Stimulated activated CD4-positive, alpha-beta T cell treated with anti-CD3 and anti-CD28 coated beads, Interleukin-2, amount 100 ng/mL, for 4 hours (primary cell): ENCODE measurements around the gene PPM1F.

Experiments
- DNase-seq: peaks from one replicate; pipeline ENCODE4 v3.0.0-alpha.2; 2020; ENCODE audit warnings: low read depth

PPM1F gene

GRCh38 chr22:21960200-21961126 lies 7.8 kb upstream of the PPM1F start:
- no peak for DNase-seq

- DNase-seq, result no peak
Measured at GRCh38 chr22:21959274-21960074, 6.8 kb upstream of the PPM1F start.

- DNase-seq, result no peak
Measured at GRCh38 chr22:21958360-21959273, 6.0 kb upstream of the PPM1F start.

GRCh38 chr22:21951931-21952465 lies 650 bp downstream of the PPM1F start:
- DNase-seq, result no peak

- no peak for DNase-seq
Measured at GRCh38 chr22:21951062-21951461, 1.6 kb downstream of the PPM1F start.

- no peak for DNase-seq
Measured at GRCh38 chr22:21949948-21950347, 2.7 kb downstream of the PPM1F start.

- DNase-seq, result no peak
Measured at GRCh38 chr22:21949569-21949918, 3.1 kb downstream of the PPM1F start.

GRCh38 chr22:21948824-21949568 lies 3.7 kb downstream of the PPM1F start:
- no peak for DNase-seq

- DNase-seq, result no peak
Measured at GRCh38 chr22:21948390-21948789, 4.3 kb downstream of the PPM1F start.

- no peak for DNase-seq
Measured at GRCh38 chr22:21947040-21948014, 5.3 kb downstream of the PPM1F start.

GRCh38 chr22:21946262-21946925 lies 6.3 kb downstream of the PPM1F start:
- no peak for DNase-seq

- no peak for DNase-seq
Measured at GRCh38 chr22:21945453-21946261, 7.0 kb downstream of the PPM1F start.

- DNase-seq, result no peak
Measured at GRCh38 chr22:21944871-21945270, 7.8 kb downstream of the PPM1F start.

GRCh38 chr22:21943571-21944448 lies 8.8 kb downstream of the PPM1F start:
- no peak for DNase-seq

- no peak for DNase-seq
Measured at GRCh38 chr22:21942407-21943343, 10.0 kb downstream of the PPM1F start.

- no peak for DNase-seq
Measured at GRCh38 chr22:21941921-21942320, 10.7 kb downstream of the PPM1F start.
